Lung (tissue), 12 donors: ENCODE measurements around the gene ZNF678. TPM values are rescaled to one million over a fixed set of nuclear protein-coding genes. Genes with fewer than 3 reads are reported as not detected.

ENCODE experiments used
- ATAC-seq: fragments of 200-7000 bp; cut with Tn5 transposase; one replicate; pipeline ENCODE4 v1.9.1; 2020; ENCODE audit warnings: moderate number of reproducible peaks; ENCODE audit not compliant: insufficient read depth, low FRiP score
- DNase-seq, 3 donors: peaks; one replicate each; pipeline ENCODE4 v3.0.0-alpha.2; 2013 to 2017
- H3K27ac ChIP-seq, 2 donors: one replicate each; pipeline ENCODE4 v1.5.1; 2013; ENCODE audit warnings: mild to moderate bottlenecking in 2 of 2, moderate library complexity in 2 of 2, control low read depth in 1 of 2, inconsistent platforms in 1 of 2, low read depth in 1 of 2, low read length in 1 of 2
- H3K27me3 ChIP-seq, 3 donors: one replicate each; pipeline ENCODE4 v1.5.1; 2013; ENCODE audit warnings: low read length in 2 of 3; ENCODE audit not compliant: control insufficient read depth in 3 of 3, insufficient read depth in 3 of 3
- H3K36me3 ChIP-seq, 4 donors: one replicate each; pipeline ENCODE4 v1.5.1; 2013; ENCODE audit warnings: low read length in 4 of 4, mild to moderate bottlenecking in 1 of 4, moderate library complexity in 1 of 4; ENCODE audit not compliant: control insufficient read depth in 4 of 4, insufficient read depth in 4 of 4
- H3K4me1 ChIP-seq, 5 donors: one replicate each; pipeline ENCODE4 v1.5.1; 2013; ENCODE audit warnings: low read length in 5 of 5, mild to moderate bottlenecking in 2 of 5, moderate library complexity in 1 of 5; ENCODE audit not compliant: control insufficient read depth in 5 of 5, insufficient read depth in 5 of 5
- H3K4me3 ChIP-seq: one replicate; pipeline ENCODE4 v1.5.1; 2013; ENCODE audit warnings: mild to moderate bottlenecking, control low read depth, moderate library complexity
- H3K9ac ChIP-seq, 2 donors: one replicate each; pipeline ENCODE4 v1.5.1; 2013; ENCODE audit warnings: low read length in 2 of 2, control low read depth in 1 of 2; ENCODE audit not compliant: insufficient read depth in 1 of 2
- H3K9me3 ChIP-seq, 4 donors: one replicate each; pipeline ENCODE4 v1.5.1; 2013; ENCODE audit warnings: low read length in 3 of 4, mild to moderate bottlenecking in 1 of 4, moderate library complexity in 1 of 4; ENCODE audit not compliant: control insufficient read depth in 4 of 4, insufficient read depth in 3 of 4
- WGBS, 2 donors: extraction: QIAGEN DNeasy Blood & Tissue Kit; methylation state at CpG; one replicate each; pipeline ENCODE4 v1.1.7; 2013; 5-methylcytosine and 5-hydroxymethylcytosine counted together
- polyA plus RNA-seq, 2 donors: library from polyadenylated mRNA; stranded (reverse); fragments of 200-250 nt; gene quantifications; one replicate each; pipeline ENCODE4 v1.2.1, GENCODE V29; 2013
- total RNA-seq, 2 donors: library from RNA; depleted of rRNA in 1 of 2; stranded (reverse); fragments of >200 nt in 1 of 2; gene quantifications; one replicate each; pipeline ENCODE4 v1.2.1, GENCODE V29; 2014 to 2021
- TF ChIP-seq, protein P1 (sequence below): IDR thresholded peaks from 2 replicates; pipeline ENCODE4 v1.5.1; 2012; ENCODE audit warnings: mild to moderate bottlenecking; ENCODE audit errors: control extremely low read depth, extremely low read depth
- donor health status: control.
- donor health status: control.
- donor health status: Bipolar disorder and iron deficiency.
- donor health status: healthy.
- donor health status: DM: yes; HTN: yes; CAD: no.

ZNF678 gene
- total and polyA plus RNA-seq, 4 donors: 1.8 to 50.7 (median 4.7) TPM

DNA sequence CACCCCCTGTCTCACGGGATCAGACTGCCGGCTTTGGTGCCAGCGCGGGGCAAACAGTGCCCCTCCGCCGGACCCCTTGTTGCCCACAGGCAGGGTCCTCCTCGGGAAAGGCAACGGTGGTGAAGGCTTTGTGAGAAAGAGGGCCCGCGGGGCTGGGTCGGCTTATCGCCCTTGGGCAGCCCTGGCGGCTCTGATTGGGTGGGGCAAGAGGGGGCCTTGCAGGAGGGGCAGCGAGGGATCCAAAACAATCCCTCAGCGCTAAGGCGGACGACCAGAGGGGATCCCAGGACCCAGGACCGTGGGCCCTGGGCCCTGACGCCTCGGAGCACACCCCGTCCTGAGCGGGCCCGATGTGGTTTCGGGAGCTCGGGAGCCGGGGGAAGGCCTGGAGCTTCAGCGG lies 3.9 kb upstream of the ZNF678 start:
- Histone ChIP-seq H3K27ac (no peak overlapping the region), H3K36me3 (no peaks in the 10 kb centered on the region), H3K27me3 (peaks cover 12 to 21% (median 20%) of the 10 kb centered on the region in 3 donors), H3K4me1 (peaks cover 0 to 10% (median 2%) of the 10 kb centered on the region in 5 donors), H3K9me3 (peaks cover 0 to 17% (median 0%) of the 10 kb centered on the region in 4 donors), H3K4me3 (no peak overlapping the region), H3K9ac (no peak overlapping the region)
- TF ChIP-seq, protein P1, sequence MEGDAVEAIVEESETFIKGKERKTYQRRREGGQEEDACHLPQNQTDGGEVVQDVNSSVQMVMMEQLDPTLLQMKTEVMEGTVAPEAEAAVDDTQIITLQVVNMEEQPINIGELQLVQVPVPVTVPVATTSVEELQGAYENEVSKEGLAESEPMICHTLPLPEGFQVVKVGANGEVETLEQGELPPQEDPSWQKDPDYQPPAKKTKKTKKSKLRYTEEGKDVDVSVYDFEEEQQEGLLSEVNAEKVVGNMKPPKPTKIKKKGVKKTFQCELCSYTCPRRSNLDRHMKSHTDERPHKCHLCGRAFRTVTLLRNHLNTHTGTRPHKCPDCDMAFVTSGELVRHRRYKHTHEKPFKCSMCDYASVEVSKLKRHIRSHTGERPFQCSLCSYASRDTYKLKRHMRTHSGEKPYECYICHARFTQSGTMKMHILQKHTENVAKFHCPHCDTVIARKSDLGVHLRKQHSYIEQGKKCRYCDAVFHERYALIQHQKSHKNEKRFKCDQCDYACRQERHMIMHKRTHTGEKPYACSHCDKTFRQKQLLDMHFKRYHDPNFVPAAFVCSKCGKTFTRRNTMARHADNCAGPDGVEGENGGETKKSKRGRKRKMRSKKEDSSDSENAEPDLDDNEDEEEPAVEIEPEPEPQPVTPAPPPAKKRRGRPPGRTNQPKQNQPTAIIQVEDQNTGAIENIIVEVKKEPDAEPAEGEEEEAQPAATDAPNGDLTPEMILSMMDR: no peak
- 17 to 47% methylated on average over 23 to 27 of the region's 27 CpGs for WGBS, 2 donors
- DNase-seq (no peak), ATAC-seq (no peak)

DNA sequence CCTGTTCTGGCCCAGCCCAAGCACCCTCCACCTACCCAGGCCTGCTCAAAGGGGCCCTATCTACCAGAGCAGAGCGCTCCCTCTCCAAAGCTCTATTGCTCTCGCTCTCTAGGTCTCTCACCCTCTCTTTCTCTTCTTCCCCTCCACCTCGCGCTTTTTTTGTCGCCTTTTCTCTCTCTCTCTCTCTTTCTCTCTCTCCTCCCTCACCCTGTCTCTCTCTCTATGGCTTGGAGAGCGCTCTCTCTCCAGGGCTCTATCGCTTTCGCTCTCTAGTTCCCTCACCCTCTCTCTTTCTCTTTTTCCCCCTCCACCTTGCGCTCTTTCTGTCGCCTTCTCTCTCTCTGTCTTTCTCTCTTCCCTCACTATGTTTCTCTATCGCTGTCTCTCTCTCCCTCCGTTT lies 3.4 kb upstream of the ZNF678 start:
- Histone ChIP-seq H3K9ac (no peak overlapping the region), H3K36me3 (no peaks in the 10 kb centered on the region), H3K4me3 (no peak overlapping the region), H3K27me3 (peaks cover 12 to 21% (median 20%) of the 10 kb centered on the region in 3 donors), H3K4me1 (peaks cover 0 to 14% (median 2%) of the 10 kb centered on the region in 5 donors), H3K9me3 (peaks cover 0 to 17% (median 0%) of the 10 kb centered on the region in 4 donors), H3K27ac (no peak overlapping the region)
- TF ChIP-seq, protein P1: no peak
- DNase-seq (no peak), ATAC-seq (no peak)
- 69 to 79% methylated on average over 12 of the region's 12 CpGs for WGBS, 2 donors

DNA sequence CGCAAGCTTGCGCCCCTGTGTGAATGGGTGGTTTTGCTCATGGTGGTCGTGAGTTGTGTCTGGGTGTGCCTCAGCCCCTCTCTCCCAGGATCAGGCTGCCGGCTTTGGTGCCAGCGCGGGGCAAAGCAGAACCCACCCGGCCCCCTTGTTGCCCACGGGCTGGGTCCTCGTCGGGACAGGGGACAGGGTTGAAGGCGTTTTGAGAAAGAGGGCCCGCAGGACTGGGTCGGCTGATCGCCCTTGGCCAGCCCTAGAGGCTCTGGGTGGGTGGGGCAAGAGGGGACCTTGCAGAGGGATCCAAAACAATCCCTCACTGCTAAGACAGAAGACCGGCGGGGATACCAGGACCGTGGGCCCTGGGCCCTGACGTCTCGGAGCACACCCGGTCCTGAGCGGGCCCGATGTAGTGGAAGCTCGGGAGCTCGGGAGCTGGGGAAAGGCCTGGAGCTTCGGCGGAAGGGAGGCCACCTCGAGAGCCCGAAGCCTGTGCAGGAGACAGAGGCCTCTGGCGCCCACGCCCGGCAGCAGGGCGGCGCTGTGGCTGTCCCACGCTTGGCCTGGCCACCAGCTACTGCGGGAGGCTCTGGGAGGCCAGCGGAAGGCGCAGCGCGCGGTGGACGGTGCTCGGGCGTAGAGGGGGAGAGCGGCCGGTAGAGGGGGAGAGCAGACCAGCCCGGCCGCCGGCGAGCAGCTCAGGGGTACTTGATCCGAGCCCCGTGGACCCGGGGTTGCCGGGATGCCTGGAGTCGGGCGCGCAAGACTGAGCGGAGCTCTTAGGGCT lies 2.8 kb upstream of the ZNF678 start:
- DNase-seq: peak in 2 of 3 donors; percentile 42 to 48
- H3K27me3 ChIP-seq: peaks cover 12 to 21% (median 20%) of the 10 kb centered on the region in 3 donors
- no peak for ATAC-seq
- H3K4me3 ChIP-seq: no peak overlapping the region
- 25 to 36% methylated on average over 54 to 57 of the region's 57 CpGs for WGBS, 2 donors
- peaks cover 0 to 14% (median 2%) of the 10 kb centered on the region in 5 donors for H3K4me1 ChIP-seq
- no peak overlapping the region for H3K27ac ChIP-seq
- peaks cover 0 to 17% (median 0%) of the 10 kb centered on the region in 4 donors for H3K9me3 ChIP-seq
- no peak overlapping the region for H3K9ac ChIP-seq
- H3K36me3 ChIP-seq: no peaks in the 10 kb centered on the region
- TF ChIP-seq, protein P1: no peak
